Measurements from ENCODE around the gene EEF1G.

- TF ChIP-seq CTCF (IDR thresholded peaks at IDR 0.05) (no peak), POLR2A (IDR thresholded peaks at IDR 0.05) (no peak)
Observed at GRCh38 chr11:62548545-62549335, 25.0 kb downstream of the EEF1G start.
